Gastrocnemius medialis (tissue), 4 donors: ENCODE measurements around the gene DHDDS. TPM values are rescaled to one million over a fixed set of nuclear protein-coding genes. Genes with fewer than 3 reads are reported as not detected.

ENCODE experiments used
- ATAC-seq, 2 donors: fragments of 150-250 bp; one replicate each; pipeline ENCODE4 v1.9.1; 2016
- DNase-seq, 2 donors: peaks; one replicate each; pipeline ENCODE4 v3.0.0-alpha.2; 2019
- H3K27ac ChIP-seq, 4 donors: fragments of 200-600 bp; sonication (generic); 1 replicate in 1 of 4; 2 replicates in 3 of 4; pipeline ENCODE4 v1.5.1; 2016 to 2018; ENCODE audit warnings: mild to moderate bottlenecking in 2 of 4, moderate library complexity in 1 of 4
- H3K27me3 ChIP-seq, 3 donors: fragments of 200-600 bp; sonication (generic) in 2 of 3; 1 replicate in 1 of 3; 2 replicates in 2 of 3; pipeline versions ENCODE4 v1.5.1 to v1.6.0; 2016 to 2019; ENCODE audit warnings: mild to moderate bottlenecking in 1 of 3, moderate library complexity in 1 of 3
- H3K36me3 ChIP-seq, 2 donors: fragments of 200-600 bp; sonication (generic) in 1 of 2; one replicate each; pipeline ENCODE4 v1.5.1; 2017 to 2018
- H3K4me1 ChIP-seq, 2 donors: fragments of 200-600 bp; sonication (generic) in 1 of 2; one replicate each; pipeline ENCODE4 v1.5.1; 2016 to 2017; ENCODE audit warnings: mild to moderate bottlenecking in 2 of 2
- H3K4me3 ChIP-seq, 4 donors: fragments of 200-600 bp; sonication (generic) in 3 of 4; 1 replicate in 1 of 4; 2 replicates in 3 of 4; pipeline ENCODE4 v1.5.1; 2016 to 2019; ENCODE audit warnings: mild to moderate bottlenecking in 2 of 4
- H3K9me3 ChIP-seq, 3 donors: fragments of 200-600 bp; sonication (generic) in 2 of 3; 1 replicate in 1 of 3; 2 replicates in 2 of 3; pipeline ENCODE4 v1.5.1; 2016 to 2019
- POLR2A ChIP-seq, 2 donors: fragments of 450-650 bp; IDR thresholded peaks; one replicate each; pipeline ENCODE4 v1.6.1; 2017; ENCODE audit warnings: antibody characterized with exemption in 2 of 2, mild to moderate bottlenecking in 2 of 2, moderate library complexity in 2 of 2
- in situ Hi-C, 4 donors: fragments of 200-750 bp; cut with MboI; loops; one replicate each; pipeline versions ENCODE4 v1.15.0 to v1.8.0; 2017; ENCODE audit warnings: low sequenced_read_pairs in 4 of 4
- intact Hi-C: fragments of 100-400 bp; cut with DNase I; formaldehyde crosslinking; loops from one replicate; pipeline ENCODE4 v1.15.1; 2023; ENCODE audit warnings: low total_unique reads
- total RNA-seq, 4 donors: library from RNA; depleted of rRNA; stranded (reverse); fragments of >200 nt; gene quantifications; one replicate each; pipeline versions ENCODE4 v1.1.0 to v1.2.3, GENCODE V29; 2016
- TF ChIP-seq, protein P1 (sequence below), 5 experiments: fragments of 450-650 bp in 3 of 5; fragments of 200-600 bp in 2 of 5; sonication (generic) in 2 of 5; IDR thresholded peaks in 4 of 5; conservative IDR thresholded peaks in 1 of 5; 1 replicate in 4 of 5; 2 replicates in 1 of 5; pipeline ENCODE4 v1.5.1; 2016 to 2019; ENCODE audit warnings: antibody characterized with exemption in 5 of 5, mild to moderate bottlenecking in 3 of 5, moderate library complexity in 3 of 5

Gene DHDDS
- total RNA-seq, 4 donors from 2014 or later = 12.1 to 30.7 (median 22.3) TPM

DNA sequence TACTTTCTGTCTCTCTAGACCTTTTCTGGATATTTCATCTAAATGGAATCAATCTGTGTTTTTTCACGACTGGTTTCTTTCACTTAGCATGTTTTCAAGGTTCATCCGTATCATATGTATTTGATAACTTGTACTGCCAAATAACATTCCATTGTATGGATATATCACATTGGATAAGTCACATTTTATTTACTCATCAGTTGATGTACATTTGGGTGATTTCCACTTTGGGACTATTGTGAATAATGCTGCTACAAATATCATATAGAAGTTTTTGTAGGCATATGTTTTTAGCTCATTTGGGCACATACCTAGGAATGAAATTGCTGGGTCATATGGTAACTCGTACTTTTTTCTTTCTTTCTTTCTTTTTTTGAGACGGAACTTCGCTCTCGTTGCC, 46.9 kb downstream of the DHDDS start:
- intact Hi-C loops = no loop called here
- no peak for TF ChIP-seq POLR2A (IDR thresholded peaks at IDR 0.05)
- TF ChIP-seq, protein P1, sequence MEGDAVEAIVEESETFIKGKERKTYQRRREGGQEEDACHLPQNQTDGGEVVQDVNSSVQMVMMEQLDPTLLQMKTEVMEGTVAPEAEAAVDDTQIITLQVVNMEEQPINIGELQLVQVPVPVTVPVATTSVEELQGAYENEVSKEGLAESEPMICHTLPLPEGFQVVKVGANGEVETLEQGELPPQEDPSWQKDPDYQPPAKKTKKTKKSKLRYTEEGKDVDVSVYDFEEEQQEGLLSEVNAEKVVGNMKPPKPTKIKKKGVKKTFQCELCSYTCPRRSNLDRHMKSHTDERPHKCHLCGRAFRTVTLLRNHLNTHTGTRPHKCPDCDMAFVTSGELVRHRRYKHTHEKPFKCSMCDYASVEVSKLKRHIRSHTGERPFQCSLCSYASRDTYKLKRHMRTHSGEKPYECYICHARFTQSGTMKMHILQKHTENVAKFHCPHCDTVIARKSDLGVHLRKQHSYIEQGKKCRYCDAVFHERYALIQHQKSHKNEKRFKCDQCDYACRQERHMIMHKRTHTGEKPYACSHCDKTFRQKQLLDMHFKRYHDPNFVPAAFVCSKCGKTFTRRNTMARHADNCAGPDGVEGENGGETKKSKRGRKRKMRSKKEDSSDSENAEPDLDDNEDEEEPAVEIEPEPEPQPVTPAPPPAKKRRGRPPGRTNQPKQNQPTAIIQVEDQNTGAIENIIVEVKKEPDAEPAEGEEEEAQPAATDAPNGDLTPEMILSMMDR (IDR thresholded peaks at IDR 0.05 in 4 of 5, conservative IDR thresholded peaks at IDR 0.05 in 1 of 5) = no peak
- Histone ChIP-seq H3K9me3 (no peaks in the 10 kb centered on the region), H3K27ac (no peak overlapping the region), H3K27me3 (no peaks in the 10 kb centered on the region), H3K4me3 (no peak overlapping the region), H3K36me3 (peaks cover 5 to 28% of the 10 kb centered on the region in 2 donors), H3K4me1 (peaks cover 1 to 8% of the 10 kb centered on the region in 2 donors)
- ATAC-seq = no peak
- no peak for DNase-seq
- in situ Hi-C loops = no loop called here

DNA sequence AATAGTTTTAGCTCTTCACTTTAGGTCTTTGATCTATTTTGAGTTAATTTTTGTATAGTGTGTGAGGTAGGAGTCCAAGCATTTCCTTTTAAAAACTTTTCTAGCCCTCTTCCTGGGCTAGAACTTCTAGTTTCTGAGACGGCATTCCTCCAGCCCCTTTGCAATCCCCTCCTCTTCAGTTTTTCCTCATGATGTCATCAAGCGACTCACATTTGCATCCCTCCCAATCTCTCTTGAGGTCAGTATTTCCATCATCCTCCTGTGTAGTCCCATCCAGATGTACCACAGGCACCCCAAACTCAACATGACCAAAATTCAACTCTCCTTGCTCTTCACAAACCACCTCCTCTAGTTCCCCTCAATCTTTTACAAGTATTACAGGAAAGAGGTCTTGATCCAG, 50.8 kb downstream of the DHDDS start:
- TF ChIP-seq POLR2A (IDR thresholded peaks at IDR 0.05) = no peak
- TF ChIP-seq, protein P1 (IDR thresholded peaks at IDR 0.05 in 4 of 5, conservative IDR thresholded peaks at IDR 0.05 in 1 of 5) = no peak
- H3K4me1 ChIP-seq = no peaks in the 10 kb centered on the region
- DNase-seq (no peak), ATAC-seq (no peak)
- intact Hi-C loops (no loop called here), in situ Hi-C loops (no loop called here)
- H3K4me3 ChIP-seq = no peak overlapping the region
- H3K9me3 ChIP-seq = no peaks in the 10 kb centered on the region
- H3K27me3 ChIP-seq = no peaks in the 10 kb centered on the region
- no peak overlapping the region for H3K27ac ChIP-seq
- peaks cover 0 to 2% of the 10 kb centered on the region in 2 donors for H3K36me3 ChIP-seq

- no peak for ATAC-seq
- no peak overlapping the region for H3K27ac ChIP-seq
- no peak for DNase-seq
- intact Hi-C loops (no loop called here), in situ Hi-C loops (no loop called here)
- H3K27me3 ChIP-seq = no peaks in the 10 kb centered on the region
- no peaks in the 10 kb centered on the region for H3K4me1 ChIP-seq
- H3K4me3 ChIP-seq = no peak overlapping the region
- no peaks in the 10 kb centered on the region for H3K36me3 ChIP-seq
- TF ChIP-seq, protein P1 (IDR thresholded peaks at IDR 0.05 in 4 of 5, conservative IDR thresholded peaks at IDR 0.05 in 1 of 5) = no peak
- no peak for TF ChIP-seq POLR2A (IDR thresholded peaks at IDR 0.05)
- no peaks in the 10 kb centered on the region for H3K9me3 ChIP-seq
These were observed 51.9 kb downstream of the DHDDS start for GRCh38 chr1:26483980-26484379.

DNA sequence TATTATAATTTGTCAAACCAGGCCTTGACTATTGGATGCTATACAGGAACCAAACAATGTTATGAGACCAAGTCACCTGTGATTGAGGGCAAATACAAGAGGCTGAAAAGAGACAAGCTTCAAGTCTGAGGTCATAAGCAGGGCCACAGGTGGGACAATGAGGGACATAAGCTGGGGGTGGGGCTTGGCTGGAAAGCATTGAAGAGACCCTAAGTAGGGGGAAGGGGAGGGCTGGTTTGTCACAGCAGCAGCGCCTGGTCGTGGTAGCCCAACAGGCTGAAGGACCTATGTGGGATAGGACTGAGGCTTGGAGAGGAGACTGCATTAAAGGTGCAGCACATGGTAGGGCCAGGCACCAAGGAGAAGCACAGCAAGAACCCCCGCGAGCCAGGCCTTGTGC, 58.0 kb downstream of the DHDDS start:
- Histone ChIP-seq H3K4me1 (no peaks in the 10 kb centered on the region), H3K9me3 (no peaks in the 10 kb centered on the region), H3K36me3 (no peaks in the 10 kb centered on the region), H3K4me3 (no peak overlapping the region), H3K27me3 (no peaks in the 10 kb centered on the region), H3K27ac (no peak overlapping the region)
- in situ Hi-C loops (no loop called here), intact Hi-C loops (no loop called here)
- DNase-seq (no peak), ATAC-seq (no peak)
- no peak for TF ChIP-seq POLR2A (IDR thresholded peaks at IDR 0.05)
- TF ChIP-seq, protein P1 (IDR thresholded peaks at IDR 0.05 in 4 of 5, conservative IDR thresholded peaks at IDR 0.05 in 1 of 5) = no peak

DNA sequence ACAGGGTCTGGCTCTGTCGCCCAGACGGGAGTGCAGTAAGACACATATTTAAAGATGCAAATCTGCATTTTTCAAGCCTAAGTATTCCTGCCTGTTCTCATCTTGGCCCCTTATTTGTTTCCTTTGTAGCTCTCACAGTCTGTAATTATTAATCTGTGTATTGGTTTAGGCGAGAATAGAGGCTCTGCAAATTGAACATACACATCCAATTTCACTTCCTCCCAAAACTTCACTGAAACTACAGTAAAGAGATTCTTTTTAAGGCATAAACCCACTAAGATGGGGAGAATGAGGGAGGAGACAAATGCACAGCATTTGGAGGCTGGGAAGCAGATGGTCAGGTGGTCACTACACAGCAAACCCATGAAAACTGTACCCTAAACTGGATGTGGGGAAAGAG, 61.1 kb downstream of the DHDDS start:
- Histone ChIP-seq H3K4me3 (no peak overlapping the region), H3K4me1 (no peaks in the 10 kb centered on the region), H3K36me3 (no peaks in the 10 kb centered on the region), H3K27me3 (no peaks in the 10 kb centered on the region), H3K27ac (no peak overlapping the region), H3K9me3 (no peaks in the 10 kb centered on the region)
- TF ChIP-seq POLR2A (IDR thresholded peaks at IDR 0.05) = no peak
- TF ChIP-seq, protein P1 (IDR thresholded peaks at IDR 0.05 in 4 of 5, conservative IDR thresholded peaks at IDR 0.05 in 1 of 5) = no peak
- intact Hi-C loops (no loop called here), in situ Hi-C loops (no loop called here)
- ATAC-seq (no peak), DNase-seq (no peak)
